WTC11 (cell line): Measurements from ENCODE around the gene SIGLEC12. TPM values are rescaled to one million over a fixed set of nuclear protein-coding genes. Genes with fewer than 3 reads are reported as not detected.

ENCODE experiments used
- ATAC-seq: fragments of 200-7000 bp; cut with Tn5 transposase; 2 replicates; pipeline ENCODE4 v1.10.0; 2021; ENCODE audit warnings: mild to moderate bottlenecking, moderate library complexity
- CTCF ChIA-PET: fragments of 300-600 bp; sonication (Branson Sonifier 250); formaldehyde crosslinking; loops from one replicate; lab custom pipeline; 2021; ENCODE audit warnings: antibody characterized with exemption; lab: Charles Lee
- POLR2A ChIA-PET: fragments of 350-600 bp; sonication (Branson Sonifier 250); formaldehyde crosslinking; loops from one replicate; lab custom pipeline; 2021; ENCODE audit warnings: antibody characterized with exemption; lab: Charles Lee
- DNase-seq: peaks from one replicate; pipeline ENCODE4 v3.0.0; 2021; ENCODE audit warnings: low spot score
- H3K27ac Mint-ChIP-seq: 2 replicates; pipeline ENCODE4 v1.8.0; 2021; ENCODE audit warnings: mixed read lengths
- H3K27me3 Mint-ChIP-seq: 2 replicates; pipeline ENCODE4 v1.8.0; 2021; ENCODE audit warnings: low read depth, mild to moderate bottlenecking, moderate library complexity, mixed read lengths
- H3K36me3 Mint-ChIP-seq: 2 replicates; pipeline ENCODE4 v1.8.0; 2021; ENCODE audit warnings: mixed read lengths
- H3K4me1 Mint-ChIP-seq: 2 replicates; pipeline ENCODE4 v1.8.0; 2022; ENCODE audit warnings: mixed read lengths
- H3K4me3 Mint-ChIP-seq: 2 replicates; pipeline ENCODE4 v1.8.0; 2021; ENCODE audit warnings: mild to moderate bottlenecking, moderate library complexity, mixed read lengths
- H3K9me3 Mint-ChIP-seq: 2 replicates; pipeline ENCODE4 v1.8.0; 2021; ENCODE audit warnings: mixed read lengths
- ARID4B ChIP-seq: sonication (generic); formaldehyde crosslinking; IDR thresholded peaks from 2 replicates; pipeline ENCODE4 v1.8.0; 2023; ENCODE audit warnings: missing genetic modification reagents, mild to moderate bottlenecking, borderline replicate concordance
- E2F1 ChIP-seq: sonication (generic); formaldehyde crosslinking; IDR thresholded peaks from 2 replicates; pipeline ENCODE4 v1.8.0; 2022; ENCODE audit warnings: mild to moderate bottlenecking, missing genetic modification reagents
- EMX1 ChIP-seq: fragments of 250-450 bp; sonication (Bioruptor Pico); IDR thresholded peaks from 2 replicates; pipeline ENCODE4 v1.8.0; 2021; ENCODE audit warnings: mild to moderate bottlenecking
- FOXP1 ChIP-seq: sonication (generic); formaldehyde crosslinking; IDR thresholded peaks from 2 replicates; pipeline ENCODE4 v1.8.0; 2022; ENCODE audit warnings: missing genetic modification reagents, mild to moderate bottlenecking, moderate library complexity, borderline replicate concordance
- GRHL2 ChIP-seq: fragments of 250-450 bp; sonication (Bioruptor Pico); IDR thresholded peaks from 2 replicates; pipeline ENCODE4 v1.8.0; 2022; ENCODE audit warnings: mild to moderate bottlenecking, moderate library complexity; ENCODE audit not compliant: insufficient replicate concordance, severe bottlenecking
- GTF2I ChIP-seq: fragments of 250-450 bp; sonication (Bioruptor Pico); conservative IDR thresholded peaks from 2 replicates; pipeline ENCODE4 v1.4.0; 2021; ENCODE audit warnings: mild to moderate bottlenecking
- HMGA2 ChIP-seq: fragments of 250-450 bp; sonication (Bioruptor Pico); IDR thresholded peaks from 2 replicates; pipeline ENCODE4 v1.4.0; 2021; ENCODE audit warnings: mild to moderate bottlenecking, moderate library complexity
- IRF2 ChIP-seq: sonication (generic); formaldehyde crosslinking; IDR thresholded peaks from 2 replicates; pipeline ENCODE4 v1.8.0; 2022; ENCODE audit warnings: low read depth, missing genetic modification reagents, borderline replicate concordance
- JAZF1 ChIP-seq: fragments of 250-450 bp; sonication (Bioruptor Pico); IDR thresholded peaks from 2 replicates; pipeline ENCODE4 v1.9.0; 2021; ENCODE audit warnings: moderate library complexity, mild to moderate bottlenecking, inconsistent platforms
- KAT7 ChIP-seq: sonication (generic); formaldehyde crosslinking; IDR thresholded peaks from 2 replicates; pipeline ENCODE4 v1.8.1; 2023; ENCODE audit warnings: missing genetic modification reagents, mild to moderate bottlenecking, borderline replicate concordance
- MLX ChIP-seq: sonication (generic); formaldehyde crosslinking; IDR thresholded peaks from 2 replicates; pipeline ENCODE4 v1.8.1; 2023; ENCODE audit warnings: mild to moderate bottlenecking, missing genetic modification reagents, moderate library complexity
- MXD4 ChIP-seq: fragments of 250-450 bp; sonication (Bioruptor Pico); IDR thresholded peaks from 2 replicates; pipeline ENCODE4 v1.8.0; 2021; ENCODE audit warnings: mild to moderate bottlenecking, moderate library complexity, borderline replicate concordance
- MYBL2 ChIP-seq: sonication (generic); formaldehyde crosslinking; IDR thresholded peaks from 2 replicates; pipeline ENCODE4 v1.8.1; 2023; ENCODE audit warnings: mild to moderate bottlenecking, moderate library complexity, missing genetic modification reagents
- PREB ChIP-seq: sonication (generic); formaldehyde crosslinking; IDR thresholded peaks from 2 replicates; pipeline ENCODE4 v1.8.1; 2022; ENCODE audit warnings: mild to moderate bottlenecking, missing genetic modification reagents, moderate library complexity, borderline replicate concordance
- TCF7 ChIP-seq: sonication (generic); formaldehyde crosslinking; IDR thresholded peaks from 2 replicates; pipeline ENCODE4 v1.8.0; 2022; ENCODE audit warnings: mild to moderate bottlenecking, low read depth, missing genetic modification reagents, moderate library complexity
- TEAD4 ChIP-seq: sonication (generic); formaldehyde crosslinking; IDR thresholded peaks from 2 replicates; pipeline ENCODE4 v1.8.0; 2022; ENCODE audit warnings: mild to moderate bottlenecking, missing genetic modification reagents
- TP53 ChIP-seq: sonication (generic); formaldehyde crosslinking; IDR thresholded peaks from 2 replicates; pipeline ENCODE4 v1.8.1; 2023; ENCODE audit warnings: mild to moderate bottlenecking, missing genetic modification reagents
- ZNF317 ChIP-seq: sonication (generic); formaldehyde crosslinking; IDR thresholded peaks from 2 replicates; pipeline ENCODE4 v1.8.1; 2023; ENCODE audit warnings: low read depth, mild to moderate bottlenecking, moderate library complexity, missing genetic modification reagents, borderline replicate concordance
- ZNF396 ChIP-seq: fragments of 250-450 bp; sonication (Bioruptor Pico); IDR thresholded peaks from 2 replicates; pipeline ENCODE4 v1.8.0; 2021; ENCODE audit warnings: mild to moderate bottlenecking, moderate library complexity, borderline replicate concordance
- ZNF532 ChIP-seq: fragments of 250-450 bp; sonication (Bioruptor Pico); IDR thresholded peaks from 2 replicates; pipeline ENCODE4 v1.9.0; 2021; ENCODE audit warnings: mild to moderate bottlenecking, borderline replicate concordance
- total RNA-seq: library from RNA; stranded (reverse); gene quantifications from 3 replicates; pipeline ENCODE4 v1.2.3, GENCODE V29; 2021

The SIGLEC12 gene
- total RNA-seq, 1 experiment from 2014 or later: not detected

- no peak for TF ChIP-seq ZNF532 (CRISPR knock-in tag)
- TF ChIP-seq TP53 (CRISPR knock-in tag): no peak
- no peak for TF ChIP-seq JAZF1
- Mint-ChIP-seq H3K9me3 (peaks cover 25% of the 10 kb centered on the region), H3K4me3 (no peak overlapping the region), H3K27ac (no peak overlapping the region), H3K27me3 (peaks cover 31% of the 10 kb centered on the region), H3K36me3 (no peaks in the 10 kb centered on the region), H3K4me1 (no peaks in the 10 kb centered on the region)
- ChIA-PET CTCF (interaction anchor here (0.9 to 1.1 kb wide), 2 partner anchors 86 to 135 kb away, joined by 3 to 4 read pairs; no protein-coding TSS in a partner anchor), POLR2A (no interaction called here)
- no peak for DNase-seq
- ATAC-seq: no peak
Measured at GRCh38 chr19:51521781-51522180, 20.2 kb upstream of the SIGLEC12 start.

- TF ChIP-seq ZNF396 (CRISPR knock-in tag) (no peak), IRF2 (no peak), KAT7 (no peak), TCF7 (CRISPR knock-in tag) (no peak), EMX1 (CRISPR knock-in tag) (no peak), ZNF317 (no peak), GTF2I (CRISPR knock-in tag) (no peak), PREB (CRISPR knock-in tag) (no peak), TEAD4 (CRISPR knock-in tag) (no peak)
- Mint-ChIP-seq H3K9me3 (peaks cover 25% of the 10 kb centered on the region), H3K27ac (no peak overlapping the region), H3K36me3 (no peaks in the 10 kb centered on the region), H3K4me3 (no peak overlapping the region), H3K4me1 (no peaks in the 10 kb centered on the region), H3K27me3 (peaks cover 32% of the 10 kb centered on the region)
- CTCF ChIA-PET: interaction anchor here (0.9 kb wide), 1 partner anchor 136 kb away, joined by 3 read pairs; no protein-coding TSS in a partner anchor
- ATAC-seq (no peak), DNase-seq (no peak)
- POLR2A ChIA-PET: no interaction called here
Measured at GRCh38 chr19:51521357-51521756, 19.8 kb upstream of the SIGLEC12 start.

GRCh38 chr19:51520728-51521127 is 19.1 kb upstream of the SIGLEC12 start:
- POLR2A ChIA-PET: no interaction called here
- DNase-seq: no peak

More at GRCh38 chr19:51520728-51521127, 19.1 kb upstream of the SIGLEC12 start:
- peaks cover 28% of the 10 kb centered on the region for H3K27me3 Mint-ChIP-seq
- H3K27ac Mint-ChIP-seq: no peak overlapping the region
- CTCF ChIA-PET: no interaction called here
- TF ChIP-seq MLX (CRISPR knock-in tag) (no peak), GRHL2 (CRISPR knock-in tag) (no peak), HMGA2 (CRISPR knock-in tag) (no peak), MXD4 (CRISPR knock-in tag) (no peak), ARID4B (CRISPR knock-in tag) (no peak), MYBL2 (no peak), FOXP1 (CRISPR knock-in tag) (no peak), E2F1 (CRISPR knock-in tag) (no peak)
- TF ChIP-seq, all 79 proteins: peak for 0
- no peaks in the 10 kb centered on the region for H3K4me1 Mint-ChIP-seq
- H3K9me3 Mint-ChIP-seq: peaks cover 25% of the 10 kb centered on the region
- no peaks in the 10 kb centered on the region for H3K36me3 Mint-ChIP-seq
- no peak for ATAC-seq
- H3K4me3 Mint-ChIP-seq: no peak overlapping the region
